GM21717 (cell line): Measurements from ENCODE around the gene ZCCHC24.
"Not testable (repeated sequence)": the region's sequence is repeated elsewhere in the genome, so short reads cannot be mapped to it uniquely, and the experiment has no call there.

Source experiments
- ATAC-seq: cut with Tn5 transposase; IDR thresholded peaks from one replicate; pipeline ENCODE4 v1.9.1; 2021; ENCODE audit warnings: mild to moderate bottlenecking, moderate library complexity; ENCODE audit not compliant: unreplicated experiment

Gene ZCCHC24

GRCh38 chr10:79335094-79335469 is 110.3 kb downstream of the ZCCHC24 start:
- no peak for ATAC-seq

- ATAC-seq = no peak
These were observed 110.9 kb downstream of the ZCCHC24 start for GRCh38 chr10:79334573-79334972.

GRCh38 chr10:79333513-79333912 is 111.9 kb downstream of the ZCCHC24 start:
- no peak for ATAC-seq

- not testable (repeated sequence) for ATAC-seq
These were observed 112.7 kb downstream of the ZCCHC24 start for GRCh38 chr10:79332610-79333315.
